Measurements from ENCODE around the gene CLDN4. TPM values are rescaled to one million over a fixed set of nuclear protein-coding genes. Genes with fewer than 3 reads are reported as not detected.

Gene CLDN4
- total and polyA plus RNA-seq, 12 donors = 0.04 to 1.2 (median 0.41) TPM; not detected in 1

- Histone ChIP-seq H3K27ac (no peak overlapping the region), H3K4me1 (replicated peaks in 1 of 2) (peaks cover 0 to 6% of the 10 kb centered on the region in 2 donors), H3K27me3 (no peaks in the 10 kb centered on the region), H3K4me3 (no peak overlapping the region), H3K36me3 (replicated peaks in 1 of 2) (no peaks in the 10 kb centered on the region), H3K9me3 (replicated peaks in 1 of 3) (no peaks in the 10 kb centered on the region)
- DNase-seq = no peak
- intact Hi-C loops (cut with DNase I) = loop anchor here (2.0 to 10.0 kb wide), 2 partner anchors 46 to 252 kb away; no protein-coding TSS in a partner anchor
- 69 to 84% (median 73%) methylated on average over 3 of the region's 3 CpGs for WGBS, 4 donors
- TF ChIP-seq, protein P1, sequence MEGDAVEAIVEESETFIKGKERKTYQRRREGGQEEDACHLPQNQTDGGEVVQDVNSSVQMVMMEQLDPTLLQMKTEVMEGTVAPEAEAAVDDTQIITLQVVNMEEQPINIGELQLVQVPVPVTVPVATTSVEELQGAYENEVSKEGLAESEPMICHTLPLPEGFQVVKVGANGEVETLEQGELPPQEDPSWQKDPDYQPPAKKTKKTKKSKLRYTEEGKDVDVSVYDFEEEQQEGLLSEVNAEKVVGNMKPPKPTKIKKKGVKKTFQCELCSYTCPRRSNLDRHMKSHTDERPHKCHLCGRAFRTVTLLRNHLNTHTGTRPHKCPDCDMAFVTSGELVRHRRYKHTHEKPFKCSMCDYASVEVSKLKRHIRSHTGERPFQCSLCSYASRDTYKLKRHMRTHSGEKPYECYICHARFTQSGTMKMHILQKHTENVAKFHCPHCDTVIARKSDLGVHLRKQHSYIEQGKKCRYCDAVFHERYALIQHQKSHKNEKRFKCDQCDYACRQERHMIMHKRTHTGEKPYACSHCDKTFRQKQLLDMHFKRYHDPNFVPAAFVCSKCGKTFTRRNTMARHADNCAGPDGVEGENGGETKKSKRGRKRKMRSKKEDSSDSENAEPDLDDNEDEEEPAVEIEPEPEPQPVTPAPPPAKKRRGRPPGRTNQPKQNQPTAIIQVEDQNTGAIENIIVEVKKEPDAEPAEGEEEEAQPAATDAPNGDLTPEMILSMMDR (IDR thresholded peaks at IDR 0.05) = no peak
- no peak for TF ChIP-seq POLR2A (IDR thresholded peaks at IDR 0.05)
Observed at GRCh38 chr7:73856941-73857340, 26.1 kb downstream of the CLDN4 start.

GRCh38 chr7:73858807-73859206 lies 28.0 kb downstream of the CLDN4 start:
- peaks cover 0 to 6% of the 10 kb centered on the region in 2 donors for H3K4me1 ChIP-seq (replicated peaks in 1 of 2)
- intact Hi-C loops (cut with DNase I) = loop anchor here in 1 of 2 donors (10.0 kb wide), 1 partner anchor 254 kb away; no protein-coding TSS in a partner anchor
- no peak overlapping the region for H3K27ac ChIP-seq
- no peak for TF ChIP-seq POLR2A (IDR thresholded peaks at IDR 0.05)
- TF ChIP-seq, protein P1 (IDR thresholded peaks at IDR 0.05) = no peak
- DNase-seq = no peak
- H3K27me3 ChIP-seq = no peaks in the 10 kb centered on the region
- H3K4me3 ChIP-seq = no peak overlapping the region
- no peaks in the 10 kb centered on the region for H3K9me3 ChIP-seq (replicated peaks in 1 of 3)
- no peaks in the 10 kb centered on the region for H3K36me3 ChIP-seq (replicated peaks in 1 of 2)
- 58 to 79% (median 73%) methylated on average over 2 of the region's 2 CpGs for WGBS, 4 donors

GRCh38 chr7:73860859-73861258 lies 30.1 kb downstream of the CLDN4 start, which contains the start of gene TMEM270:
Gene TMEM270 (plus strand): TSS chr7:73861159. CDS start chr7:73861195, 36 bp downstream.
- H3K4me1 ChIP-seq (replicated peaks in 1 of 2) = no peaks in the 10 kb centered on the region
- intact Hi-C loops (cut with DNase I) = loop anchor here in 1 of 2 donors (10.0 kb wide), 1 partner anchor 354 kb away; the partner anchor contains the start of gene LAT2

DNA sequence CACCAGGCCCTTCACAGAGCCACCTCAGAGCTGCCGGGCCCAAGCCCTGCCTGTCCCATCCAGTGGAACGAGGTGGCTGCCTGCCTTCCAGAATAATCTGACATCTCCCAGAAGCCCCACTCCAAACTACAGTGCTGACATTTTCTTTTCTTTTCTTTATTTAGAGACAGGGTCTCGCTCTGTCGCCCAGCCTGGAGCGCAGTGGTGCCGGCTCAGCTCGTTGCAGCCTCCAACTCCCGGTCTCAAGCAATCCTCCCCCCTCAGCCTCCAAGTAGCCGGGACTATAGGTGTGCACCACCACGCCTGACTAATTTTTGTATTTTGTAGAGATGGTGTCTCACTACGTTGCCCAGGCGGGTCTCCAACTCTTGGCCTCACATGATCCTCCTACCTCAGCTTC lies 30.5 kb downstream of the CLDN4 start:
- intact Hi-C loops (cut with DNase I) = loop anchor here in 1 of 2 donors (10.0 kb wide), 1 partner anchor 353 kb away; the partner anchor contains the start of gene LAT2
- H3K4me3 ChIP-seq = no peak overlapping the region
- H3K4me1 ChIP-seq (replicated peaks in 1 of 2) = no peaks in the 10 kb centered on the region
- TF ChIP-seq POLR2A (IDR thresholded peaks at IDR 0.05) = no peak
- TF ChIP-seq, protein P1 (IDR thresholded peaks at IDR 0.05) = no peak
- H3K27ac ChIP-seq = no peak overlapping the region
- DNase-seq = no peak
- no peaks in the 10 kb centered on the region for H3K36me3 ChIP-seq (replicated peaks in 1 of 2)
- no peaks in the 10 kb centered on the region for H3K27me3 ChIP-seq
- no peaks in the 10 kb centered on the region for H3K9me3 ChIP-seq (replicated peaks in 1 of 3)
- 93 to 94% (median 93%) methylated on average over 12 of the region's 12 CpGs for WGBS, 4 donors

More at GRCh38 chr7:73860859-73861258, 30.1 kb downstream of the CLDN4 start, which contains the start of gene TMEM270:
- Histone ChIP-seq H3K27me3 (no peaks in the 10 kb centered on the region), H3K9me3 (replicated peaks in 1 of 3) (no peaks in the 10 kb centered on the region), H3K36me3 (replicated peaks in 1 of 2) (no peaks in the 10 kb centered on the region), H3K4me3 (no peak within 1 kb of the TSS), H3K27ac (no peak within 1 kb of the TSS)
- WGBS, 4 donors = 83 to 87% (median 86%) methylated on average over 11 of the region's 11 CpGs
- TF ChIP-seq POLR2A (IDR thresholded peaks at IDR 0.05) = no peak
- TF ChIP-seq, protein P1 (IDR thresholded peaks at IDR 0.05) = no peak
- DNase-seq = no peak

Data from adrenal gland (tissue), 12 donors.